Colon (tissue), 2 donors: ENCODE measurements around the gene DLGAP1.
"Not testable (repeated sequence)": the region's sequence is repeated elsewhere in the genome, so short reads cannot be mapped to it uniquely, and the experiment has no call there.

Experiments
- FAIRE-seq: peaks from 2 replicates; lab custom pipeline; 2012; peaks lifted over from hg19 to GRCh38; lab: Jason Lieb, UNC
- donor health status: control.
- donor health status: control.

Gene DLGAP1

DNA sequence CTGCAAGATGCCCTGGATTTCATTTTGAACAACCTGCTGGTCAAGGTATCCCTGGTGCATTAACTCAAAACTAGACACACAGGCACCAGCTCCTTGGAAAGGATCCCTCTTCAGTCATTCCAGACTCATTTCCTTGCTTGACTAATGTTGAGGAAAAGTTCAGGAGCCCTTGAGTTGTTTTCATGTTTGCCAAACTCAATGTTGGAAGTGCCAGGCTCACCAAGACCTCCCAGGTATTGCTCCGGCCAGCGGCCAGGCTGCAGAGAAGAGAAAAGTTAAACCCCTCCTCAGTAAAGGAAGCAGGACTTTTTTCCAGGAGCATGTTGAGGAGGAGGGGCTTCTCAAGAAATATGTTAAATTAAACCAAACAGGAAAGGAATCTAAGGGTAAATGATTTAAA, 962.4 kb downstream of the DLGAP1 start:
- FAIRE-seq = no peak

DNA sequence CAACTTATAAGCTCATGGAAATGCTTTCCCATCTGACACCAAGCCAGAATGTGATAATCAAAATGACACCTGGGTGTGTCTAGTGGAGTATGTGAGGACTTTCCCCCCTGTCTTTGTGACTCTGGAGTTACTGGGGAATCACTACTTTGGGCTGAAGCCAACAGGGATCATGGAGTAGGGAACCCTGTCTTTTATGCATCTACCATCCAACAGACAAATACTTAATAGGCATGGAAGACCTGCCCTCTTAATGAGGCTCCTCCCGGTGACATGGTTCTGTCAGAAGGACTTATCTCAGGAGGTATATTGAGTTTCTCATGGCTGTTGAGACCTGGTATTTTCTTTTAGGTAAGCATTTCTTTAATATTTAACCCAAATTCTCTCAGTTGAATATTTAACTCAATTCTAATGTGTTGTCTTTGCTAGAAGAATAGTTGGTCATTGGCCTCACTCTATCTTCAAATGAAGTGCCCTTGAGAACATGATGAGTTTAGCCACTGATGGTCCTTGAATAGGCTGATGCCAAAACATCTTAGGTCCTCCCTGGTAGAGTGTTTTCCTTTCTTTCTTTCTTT, 963.0 kb downstream of the DLGAP1 start:
- FAIRE-seq = no peak

DNA sequence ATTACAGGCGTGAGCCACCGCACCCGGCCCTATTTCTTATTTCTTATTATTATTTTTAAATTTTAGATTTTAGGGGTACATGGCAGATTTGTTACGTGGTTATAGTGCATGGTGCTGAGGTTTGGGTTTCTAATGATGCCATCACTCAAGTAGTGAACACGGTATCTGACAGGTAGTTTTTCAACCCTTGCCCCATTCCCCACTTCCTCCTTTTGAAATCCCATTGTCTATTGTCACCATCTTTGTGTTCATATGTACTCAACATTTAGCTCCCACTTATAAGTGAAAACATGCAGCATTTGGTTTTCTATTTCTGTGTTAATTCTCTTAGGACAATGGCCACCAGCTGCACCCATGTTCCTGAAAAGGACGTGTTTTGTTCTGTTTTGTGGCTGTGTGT, 965.6 kb downstream of the DLGAP1 start:
- FAIRE-seq = no peak

DNA sequence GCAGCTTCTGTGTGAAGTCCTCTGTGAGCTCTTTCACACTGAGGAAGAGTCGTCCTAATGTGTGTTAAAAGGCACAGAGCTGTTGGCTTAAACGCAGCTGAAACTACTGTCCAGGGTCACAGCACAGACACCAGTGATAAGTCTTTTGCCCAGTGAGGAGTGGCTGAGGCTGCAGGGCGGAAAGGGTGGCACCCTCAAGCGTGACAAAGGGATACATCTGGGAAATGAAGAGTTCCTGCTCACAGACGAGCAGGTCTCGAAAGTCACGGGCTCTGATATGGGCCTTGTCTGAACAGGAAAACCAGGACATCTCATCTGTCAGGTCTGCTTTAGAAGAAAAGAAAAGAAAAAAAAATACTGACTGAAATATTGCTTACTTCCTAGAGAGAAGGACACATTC, 968.6 kb downstream of the DLGAP1 start:
- FAIRE-seq = no peak

DNA sequence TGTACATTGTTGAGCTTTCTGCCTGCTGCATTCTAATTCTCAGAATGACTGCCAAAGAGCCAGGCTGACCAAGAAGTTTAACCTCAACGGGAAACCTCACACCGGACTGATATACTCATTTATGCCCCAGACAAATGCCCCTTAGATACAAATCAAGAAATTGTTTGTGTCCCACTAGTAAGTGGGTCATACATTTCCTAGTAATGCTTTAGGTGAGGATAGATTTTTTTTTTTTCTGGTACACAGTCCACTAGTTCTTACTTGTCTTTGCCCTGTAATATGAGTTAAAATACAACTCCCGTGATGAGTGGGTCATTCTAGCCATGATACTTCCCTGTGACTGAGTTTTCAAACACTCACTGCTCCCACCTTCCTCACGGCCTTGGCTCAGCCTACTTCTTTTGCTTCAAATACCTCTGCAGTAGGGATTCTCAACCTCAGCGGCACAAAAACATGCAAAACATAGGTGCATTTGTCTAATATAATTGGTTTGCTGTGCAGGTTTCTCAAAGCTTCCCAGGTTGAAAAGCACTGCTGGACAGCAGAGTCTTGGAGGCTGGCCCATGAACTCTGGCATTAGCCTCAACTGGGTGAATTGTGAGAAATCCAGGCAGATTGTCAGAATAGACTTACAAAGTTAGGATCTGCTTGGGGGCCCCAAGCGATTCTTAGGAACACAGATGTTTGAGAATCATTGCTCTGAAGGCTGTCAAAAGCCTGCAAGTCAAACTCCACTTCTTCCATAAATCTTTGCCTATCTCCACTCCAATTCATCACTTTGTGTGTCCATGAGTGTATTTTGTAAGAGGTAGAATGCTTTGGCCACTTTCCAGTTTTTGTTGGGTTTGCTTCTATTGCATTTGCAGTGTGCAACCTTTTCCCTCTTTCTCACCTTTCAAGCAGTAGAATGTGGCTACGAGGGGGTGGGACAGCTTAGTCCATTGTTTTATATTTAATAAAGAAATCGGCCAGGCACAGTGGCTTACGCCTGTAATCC, 969.7 kb downstream of the DLGAP1 start:
- no peak for FAIRE-seq

DNA sequence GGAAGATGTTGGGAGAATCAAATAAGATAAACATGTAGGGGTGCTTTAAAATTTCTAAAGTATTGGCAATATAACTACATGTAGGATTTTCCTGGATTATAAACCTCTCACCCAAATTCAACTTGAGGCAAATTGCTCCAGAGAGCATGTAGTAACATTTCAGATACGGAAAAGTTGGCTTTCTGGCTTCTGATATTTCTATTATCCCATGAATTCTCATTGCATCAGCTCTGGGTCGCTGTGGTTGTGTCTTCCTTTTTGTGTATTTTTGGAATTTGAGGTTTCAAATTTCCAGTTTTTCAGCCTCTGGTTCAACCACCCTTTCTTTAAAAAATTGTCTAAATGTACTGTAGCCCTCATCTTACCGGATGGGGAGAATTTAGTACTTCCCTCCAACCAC, 972.8 kb downstream of the DLGAP1 start:
- FAIRE-seq = no peak

DNA sequence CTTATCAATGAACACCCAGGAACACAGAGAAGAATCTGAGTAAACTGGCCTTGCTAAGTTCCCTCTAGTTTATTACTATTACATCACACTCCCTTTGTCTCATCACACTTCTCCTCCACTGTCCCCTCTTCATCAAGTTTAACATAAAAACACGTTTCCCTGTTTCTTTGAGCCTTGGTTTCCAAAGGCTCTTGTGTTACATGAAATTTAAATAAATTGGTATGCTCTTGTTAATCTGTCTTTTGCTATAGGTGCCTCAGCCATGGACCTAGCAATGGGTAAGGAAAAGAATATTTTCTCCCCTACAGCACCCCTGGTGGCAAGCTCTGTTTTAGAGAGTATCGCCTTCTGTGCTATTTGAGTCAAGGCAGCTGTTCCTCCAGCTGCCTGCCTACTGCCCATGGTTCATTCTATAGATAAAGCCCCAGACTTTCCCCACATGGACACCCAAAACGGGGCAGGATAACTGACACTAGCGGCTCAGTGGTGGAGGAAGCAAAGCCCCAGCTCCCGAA, 973.4 kb downstream of the DLGAP1 start:
- FAIRE-seq = no peak

DNA sequence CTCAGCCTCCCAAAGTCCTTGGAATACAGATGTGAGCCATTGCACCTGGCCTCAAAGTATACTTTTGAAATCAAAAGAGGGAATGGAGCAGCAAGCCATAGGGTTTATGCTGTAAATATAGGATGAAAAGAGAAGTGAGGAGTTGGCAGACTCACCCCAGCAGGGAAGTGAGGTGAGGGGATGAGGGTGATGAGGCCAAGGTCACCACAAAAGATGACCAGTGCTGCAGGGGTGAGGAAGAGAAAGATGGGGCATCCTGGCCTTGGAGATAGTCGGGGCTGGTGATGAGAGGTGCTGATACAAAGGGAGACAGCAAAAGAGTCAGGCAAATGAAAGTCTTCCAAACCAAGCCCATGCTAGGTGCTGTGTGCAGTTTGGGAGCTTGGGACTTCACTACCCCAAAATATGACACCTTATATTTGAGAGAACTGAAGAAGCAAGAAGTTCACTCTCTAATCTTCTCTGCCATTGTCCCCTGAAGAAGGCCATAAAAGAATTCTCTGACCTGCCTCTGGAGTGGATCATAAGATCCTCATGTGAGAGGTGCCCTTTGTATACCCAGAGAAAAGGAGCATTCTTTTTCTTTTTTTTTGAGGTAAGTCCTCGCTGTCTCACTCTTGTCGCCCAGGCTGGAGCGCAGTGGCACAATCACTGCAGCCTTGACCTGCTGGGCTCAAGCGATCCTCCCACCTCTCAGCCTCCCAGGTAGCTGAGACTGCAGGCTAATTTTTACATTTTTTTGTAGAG, 974.1 kb downstream of the DLGAP1 start:
- no peak for FAIRE-seq

DNA sequence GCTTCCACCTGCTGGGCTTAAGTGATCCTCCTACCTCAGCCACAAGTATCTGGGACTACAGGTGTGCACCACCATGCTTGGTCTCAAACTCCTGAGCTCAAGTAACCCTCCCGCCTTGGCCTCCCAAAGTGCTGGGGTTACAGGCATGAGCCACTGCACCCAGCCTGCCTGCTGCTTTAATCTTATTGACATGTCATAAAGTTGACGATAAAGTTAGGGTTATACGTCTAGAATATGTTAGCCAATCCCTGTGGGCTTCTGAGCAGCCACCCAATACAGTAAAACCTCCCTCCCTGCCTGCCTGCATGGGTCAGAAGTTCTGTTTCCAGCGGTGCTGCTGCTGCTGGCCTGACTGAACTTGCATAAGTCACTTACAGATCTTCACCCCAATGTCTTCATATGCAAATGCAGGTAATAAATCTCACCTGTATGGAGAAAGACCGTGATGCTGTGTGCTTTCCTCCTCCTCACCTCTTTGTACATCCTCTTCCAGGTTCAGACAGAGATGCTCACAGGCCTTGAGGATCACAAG, 975.1 kb downstream of the DLGAP1 start:
- no peak for FAIRE-seq

DNA sequence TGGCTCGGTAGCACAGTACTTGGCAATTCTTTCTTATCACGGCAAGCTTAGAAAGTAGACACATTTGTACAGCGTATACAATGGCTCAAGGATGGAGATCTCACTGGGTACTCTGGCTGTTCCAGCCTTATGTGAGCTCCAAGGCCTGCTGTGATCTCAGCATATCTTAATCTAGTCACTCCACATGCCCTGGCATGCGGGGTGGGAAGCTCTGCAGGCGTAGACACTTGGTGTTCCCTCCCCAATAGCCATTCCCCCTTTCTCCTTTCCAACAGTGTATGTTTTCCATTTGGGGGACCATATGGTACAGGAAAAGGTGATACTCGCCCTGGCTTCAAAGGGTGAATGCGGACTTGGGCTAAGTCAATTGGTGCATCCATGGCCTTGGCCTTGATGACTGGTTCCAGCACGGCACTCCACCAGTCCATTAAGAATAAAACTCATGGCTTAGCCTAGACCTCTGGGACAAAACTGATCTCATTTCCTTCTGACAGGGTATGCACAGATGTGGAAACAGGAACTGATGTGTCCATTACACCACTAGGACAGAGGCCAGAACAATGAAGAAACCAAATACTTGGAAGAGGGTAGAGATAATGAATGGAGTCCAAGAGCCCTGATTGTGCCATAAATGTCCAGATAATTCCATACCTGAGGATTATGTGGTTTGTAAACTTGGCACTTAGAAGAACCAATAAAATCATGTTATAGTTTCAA, 976.7 kb downstream of the DLGAP1 start:
- FAIRE-seq = no peak

DNA sequence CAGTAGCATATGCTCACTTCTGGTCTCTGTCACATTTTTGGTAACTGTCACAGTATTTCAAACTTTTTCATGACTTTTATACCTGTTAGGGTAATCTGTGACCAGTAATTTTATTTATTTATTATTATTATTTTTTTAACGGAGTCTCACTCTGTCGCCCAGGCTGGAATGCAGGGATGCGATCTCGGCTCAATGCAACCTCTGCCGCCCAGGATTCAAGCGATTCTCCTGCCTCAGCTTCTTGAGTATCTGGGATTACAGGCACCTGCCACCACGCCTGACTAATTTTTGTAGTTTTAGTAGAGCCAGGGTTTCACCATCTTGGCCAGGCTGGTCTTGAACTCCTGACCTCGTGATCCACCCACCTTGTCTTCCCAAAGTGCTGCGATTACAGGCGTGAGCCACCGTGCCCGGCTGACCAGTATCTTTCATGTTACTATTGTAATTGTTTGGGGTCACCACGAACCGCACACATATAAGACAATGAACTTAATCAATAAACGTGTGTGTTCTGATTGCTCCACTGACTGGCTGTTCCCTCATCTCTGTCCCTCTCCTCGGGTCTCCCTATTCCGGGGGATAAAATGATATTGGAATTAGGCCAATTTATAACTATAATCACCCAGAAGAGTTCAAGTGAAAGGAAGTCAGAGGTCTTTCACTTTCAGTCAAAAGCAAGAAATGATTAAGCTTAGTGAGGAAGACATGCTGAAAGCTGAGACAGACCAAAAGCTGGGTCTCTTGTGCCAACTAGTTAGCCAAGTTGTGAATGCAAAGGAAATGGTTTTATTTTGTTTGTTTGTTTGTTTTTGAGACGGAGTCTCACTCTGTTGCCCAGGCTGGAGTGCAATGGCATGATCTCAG, 982.2 kb downstream of the DLGAP1 start:
- FAIRE-seq = no peak

DNA sequence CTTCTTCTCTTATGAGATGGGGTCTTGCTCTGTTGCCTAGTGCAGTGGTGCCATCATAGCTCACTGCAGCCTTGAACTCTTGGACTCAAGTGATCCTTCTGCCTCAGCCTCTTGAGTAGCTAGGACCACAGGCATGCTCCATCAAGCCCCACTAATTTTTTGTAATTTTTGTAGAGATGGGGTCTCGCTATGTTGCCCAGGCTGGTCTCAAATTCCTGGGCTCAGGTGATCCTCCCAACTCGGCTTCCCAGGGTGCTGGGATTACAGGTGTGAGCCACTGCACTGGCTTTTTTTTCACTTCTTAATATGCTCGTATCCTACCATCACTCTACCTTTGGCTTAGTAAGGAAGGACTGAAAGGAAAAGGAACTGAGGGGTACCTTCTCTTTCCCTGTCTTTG, 983.0 kb downstream of the DLGAP1 start:
- not testable (repeated sequence) for FAIRE-seq

DNA sequence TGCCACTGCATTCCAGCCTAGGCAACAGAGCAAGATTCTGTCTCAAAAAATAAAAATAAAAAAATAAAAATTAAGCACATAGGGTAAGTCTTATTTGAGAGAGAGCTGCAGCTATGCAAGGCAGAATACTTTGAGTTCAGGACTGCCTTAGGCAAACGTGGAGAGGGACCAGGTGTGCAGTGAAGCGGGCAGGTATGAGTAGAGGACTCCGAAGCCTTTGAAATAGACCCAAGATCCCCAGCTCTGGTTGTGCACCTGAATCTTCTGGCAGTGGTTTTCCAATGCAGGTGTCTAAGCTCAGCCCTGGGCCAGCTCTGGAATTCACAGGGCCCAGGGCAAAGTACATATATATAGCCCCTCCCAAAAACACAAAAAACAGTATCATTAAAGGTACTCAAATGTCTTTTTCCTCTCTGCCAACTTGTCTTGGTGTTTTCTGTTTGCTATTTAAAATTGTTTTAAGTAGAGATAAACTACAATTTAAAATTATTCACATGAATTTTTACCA, 983.9 kb downstream of the DLGAP1 start:
- FAIRE-seq = no peak

DNA sequence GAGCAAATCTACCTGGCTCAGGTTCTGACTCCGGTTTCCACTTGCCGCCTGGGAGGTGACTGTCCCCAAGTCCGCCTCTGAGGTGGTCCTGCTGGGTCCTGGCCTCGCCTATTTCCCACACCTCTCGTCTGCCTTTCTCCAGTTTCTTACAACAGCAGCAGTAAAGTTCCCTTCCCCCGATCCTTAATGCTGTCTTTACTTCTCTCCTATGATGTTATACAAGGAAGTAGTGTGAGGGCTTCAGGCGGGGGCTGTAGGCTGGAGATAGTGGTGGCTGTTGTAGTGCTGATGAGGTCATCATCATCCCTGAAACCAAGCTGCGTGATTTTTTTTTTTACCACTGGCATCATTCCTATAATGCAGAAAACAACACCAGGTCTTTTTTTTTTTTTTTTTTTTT, 986.3 kb downstream of the DLGAP1 start:
- no peak for FAIRE-seq

DNA sequence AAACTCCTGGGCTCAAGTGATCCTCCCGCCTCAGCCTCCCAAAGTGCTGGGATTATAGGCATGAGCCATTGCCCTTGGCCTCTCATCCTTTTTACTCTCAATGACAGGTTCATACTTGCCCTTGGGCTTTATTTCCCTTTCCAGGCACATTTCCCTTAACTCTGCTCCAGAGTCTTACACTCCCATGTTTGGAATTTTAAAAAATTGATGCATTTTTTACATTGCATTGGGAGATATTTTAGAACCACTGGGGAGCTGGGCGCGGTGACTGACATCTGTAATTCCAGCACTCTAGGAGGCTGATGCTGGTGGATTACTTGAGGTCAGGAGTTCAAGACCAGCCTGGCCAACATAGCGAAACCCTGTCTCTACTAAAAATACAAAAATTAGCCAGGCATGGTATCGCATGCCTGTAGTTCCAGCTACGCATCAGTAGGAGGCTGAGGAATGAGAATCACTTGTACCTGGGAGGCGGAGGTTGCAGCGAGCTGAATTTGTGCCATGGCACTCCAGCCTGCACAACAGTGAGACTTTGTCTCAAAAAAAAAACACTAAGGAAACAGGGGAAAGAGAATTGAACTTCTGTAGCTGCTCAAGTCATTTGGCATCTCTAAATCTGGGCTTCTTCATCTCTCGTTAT, 986.9 kb downstream of the DLGAP1 start:
- FAIRE-seq = no peak

DNA sequence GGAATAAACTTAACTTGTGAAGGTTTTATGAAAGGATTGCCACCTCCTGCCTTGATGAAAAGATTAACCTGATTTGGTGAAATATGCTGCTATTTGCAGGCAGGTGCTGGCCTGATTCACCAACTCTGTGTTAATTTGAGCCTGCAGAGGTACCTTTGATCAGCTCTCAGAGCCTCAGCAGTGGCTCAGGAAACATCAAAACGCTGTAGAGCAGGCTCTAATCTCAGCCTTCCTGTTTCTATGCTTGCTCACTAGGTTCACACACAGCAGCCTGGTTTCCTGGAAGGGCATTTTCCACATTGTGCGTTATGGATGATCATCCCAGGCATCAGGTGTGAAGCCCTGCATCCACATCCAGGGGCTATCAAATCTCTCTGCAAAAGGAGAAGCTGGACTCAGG, 988.2 kb downstream of the DLGAP1 start:
- no peak for FAIRE-seq

DNA sequence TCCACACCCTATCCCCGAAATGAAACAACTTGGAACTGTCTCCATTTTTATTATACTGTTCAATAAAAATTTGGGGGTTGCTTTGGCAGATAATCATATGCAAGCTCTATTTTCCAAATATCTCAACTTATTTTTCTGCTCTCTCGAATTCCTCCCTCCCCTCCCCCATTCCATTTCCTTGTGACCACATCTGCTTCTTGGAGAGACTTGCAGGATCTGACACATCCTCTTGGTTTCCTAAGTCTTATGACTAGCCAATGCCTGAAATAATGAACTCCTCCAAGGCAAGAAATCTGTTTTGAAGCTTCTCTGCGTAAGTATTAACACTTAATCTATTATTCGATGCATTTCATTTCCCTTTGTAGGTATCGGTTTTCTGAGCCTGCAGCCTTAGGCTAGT, 989.1 kb downstream of the DLGAP1 start:
- FAIRE-seq = no peak

DNA sequence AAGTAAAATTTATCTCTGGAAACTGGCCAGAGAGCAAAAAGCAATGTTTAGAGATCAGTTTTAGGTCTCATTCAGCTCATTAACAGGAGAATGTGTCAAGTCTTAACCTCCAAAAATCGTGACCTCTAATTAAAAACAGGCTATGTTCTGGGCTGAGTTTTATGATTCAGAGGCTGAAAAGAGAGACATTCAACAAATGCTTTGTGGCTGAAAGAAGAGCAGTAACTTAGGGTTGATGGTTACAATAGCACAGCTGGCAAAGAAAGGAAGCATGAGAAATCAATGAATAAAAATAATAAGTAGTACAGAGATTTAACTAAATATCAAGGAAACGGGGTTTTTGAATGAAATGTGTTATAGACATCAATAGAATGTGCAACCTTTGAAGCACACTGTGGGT, 992.1 kb downstream of the DLGAP1 start:
- no peak for FAIRE-seq

DNA sequence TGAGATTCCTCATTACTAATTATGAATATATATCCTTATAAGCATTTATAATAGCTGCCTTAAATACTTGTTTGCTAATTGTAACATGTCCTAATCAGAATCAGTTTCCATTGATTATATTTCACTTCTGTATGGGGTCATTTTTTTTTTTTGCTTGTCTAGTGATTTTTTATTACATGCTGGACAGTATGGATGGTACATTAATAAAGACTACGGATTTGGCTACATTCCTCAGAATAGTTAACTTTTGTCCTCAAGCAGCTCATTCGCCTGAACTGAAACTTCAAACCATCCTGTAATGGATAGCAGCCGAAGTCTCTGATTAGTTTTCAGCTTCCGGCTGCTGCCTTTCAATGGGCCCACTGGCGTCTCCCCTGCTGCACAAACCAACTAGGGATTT, 993.4 kb downstream of the DLGAP1 start:
- FAIRE-seq = no peak

DNA sequence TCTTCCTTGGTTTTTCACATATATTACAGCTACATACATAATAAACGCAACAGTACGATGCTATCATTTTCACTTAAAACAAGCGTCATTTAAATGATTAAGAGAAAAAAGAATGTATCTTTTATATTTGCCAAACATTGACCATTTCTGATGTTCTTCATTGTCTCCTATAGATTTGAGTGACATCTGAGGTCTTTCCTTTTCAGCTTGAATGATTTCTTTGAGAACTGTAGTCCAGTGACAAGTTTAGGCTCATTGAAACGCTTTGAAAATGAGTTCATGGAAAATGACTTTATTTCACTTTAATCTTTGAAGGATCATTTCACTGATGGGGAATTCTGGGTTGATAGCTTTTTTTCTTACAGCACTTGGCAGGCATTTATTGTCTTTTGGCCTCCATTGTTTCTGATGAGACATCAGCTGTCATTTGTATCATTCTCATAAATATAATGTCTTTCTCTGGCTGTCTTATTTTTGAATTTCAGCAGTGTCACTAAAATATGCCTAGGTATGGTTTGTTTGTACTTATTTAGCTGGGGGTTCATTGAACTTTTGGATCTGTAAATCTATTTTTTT, 994.2 kb downstream of the DLGAP1 start:
- FAIRE-seq = no peak
